Retina (tissue), 1 donor: Measurements from ENCODE around the gene RMND1.
"Not testable (repeated sequence)": the region's sequence is repeated elsewhere in the genome, so short reads cannot be mapped to it uniquely, and the experiment has no call there.

Experiments
- DNase-seq: peaks from one replicate; pipeline ENCODE4 v3.0.0-alpha.2; 2016

The RMND1 gene

GRCh38 chr6:151413372-151414145 is 38.4 kb downstream of the RMND1 start:
- no peak for DNase-seq

- DNase-seq = no peak
These were observed 39.0 kb downstream of the RMND1 start for GRCh38 chr6:151412909-151413308.

- DNase-seq = no peak
These were observed 42.2 kb downstream of the RMND1 start for GRCh38 chr6:151409679-151410078.

- DNase-seq = no peak
These were observed 42.7 kb downstream of the RMND1 start for GRCh38 chr6:151409260-151409659.

GRCh38 chr6:151408858-151409257 is 43.1 kb downstream of the RMND1 start:
- DNase-seq = no peak

GRCh38 chr6:151403919-151404308 is 48.0 kb downstream of the RMND1 start:
- DNase-seq = no peak

- DNase-seq = no peak
These were observed 49.7 kb downstream of the RMND1 start for GRCh38 chr6:151402228-151402627.

- DNase-seq = no peak
These were observed 51.5 kb downstream of the RMND1 start for GRCh38 chr6:151400473-151400872.

GRCh38 chr6:151399679-151400078 is 52.2 kb downstream of the RMND1 start:
- no peak for DNase-seq

GRCh38 chr6:151393410-151393809 is 58.5 kb downstream of the RMND1 start:
- no peak for DNase-seq

- DNase-seq = no peak
These were observed 59.5 kb downstream of the RMND1 start for GRCh38 chr6:151392427-151392826.

GRCh38 chr6:151391471-151392413 is 60.2 kb downstream of the RMND1 start, which contains the start of gene ZBTB2:
ZBTB2 (minus strand) TSS chr6:151391559; CDS start chr6:151373637, 17,922 bp downstream.
- peak; percentile 74 for DNase-seq

- DNase-seq = peak; percentile 89
These were observed 61.0 kb downstream of the RMND1 start for GRCh38 chr6:151390851-151391470.

- DNase-seq = peak; percentile 99
These were observed 61.6 kb downstream of the RMND1 start for GRCh38 chr6:151390276-151390850.

- peak; percentile 95 for DNase-seq
These were observed 62.2 kb downstream of the RMND1 start for GRCh38 chr6:151389618-151390275.

GRCh38 chr6:151388997-151389617 is 62.8 kb downstream of the RMND1 start:
- DNase-seq = no peak

GRCh38 chr6:151388236-151388635 is 63.7 kb downstream of the RMND1 start:
- no peak for DNase-seq

GRCh38 chr6:151387175-151387970 is 64.6 kb downstream of the RMND1 start:
- DNase-seq = no peak

- DNase-seq = no peak
These were observed 66.7 kb downstream of the RMND1 start for GRCh38 chr6:151385177-151385576.

GRCh38 chr6:151384151-151384550 is 67.8 kb downstream of the RMND1 start:
- no peak for DNase-seq

- DNase-seq = not testable (repeated sequence)
These were observed 69.3 kb downstream of the RMND1 start for GRCh38 chr6:151382631-151383030.
